SK-N-SH treated with all-trans-retinoic acid at 6 μM for 48 hours (cell line): ENCODE measurements around the gene SMIM30.

ENCODE experiments used
- ATAC-seq: fragments of 200-7000 bp; cut with Tn5 transposase; 3 replicates; pipeline ENCODE4 v1.9.1; 2020; ENCODE audit warnings: mild to moderate bottlenecking, moderate library complexity
- BACH2 ChIP-seq: fragments of 250-450 bp; sonication (Bioruptor Pico); IDR thresholded peaks from 2 replicates; pipeline ENCODE4 v1.9.0; 2021; ENCODE audit warnings: mild to moderate bottlenecking, borderline replicate concordance
- CSDC2 ChIP-seq: fragments of 250-450 bp; sonication (Bioruptor Pico); IDR thresholded peaks from 2 replicates; pipeline ENCODE4 v1.5.0; 2020; ENCODE audit warnings: mild to moderate bottlenecking, moderate library complexity
- ESRRG ChIP-seq: fragments of 250-450 bp; sonication (Bioruptor Pico); IDR thresholded peaks from 2 replicates; pipeline ENCODE4 v1.6.1; 2021; ENCODE audit warnings: mild to moderate bottlenecking
- GLIS3 ChIP-seq: fragments of 250-450 bp; sonication (Bioruptor Pico); IDR thresholded peaks from 2 replicates; pipeline ENCODE4 v1.5.0; 2020; ENCODE audit warnings: mild to moderate bottlenecking, moderate library complexity
- OSR1 ChIP-seq: fragments of 250-450 bp; sonication (Bioruptor Pico); IDR thresholded peaks from 2 replicates; pipeline ENCODE4 v1.8.0; 2022; ENCODE audit warnings: moderate library complexity, mild to moderate bottlenecking, inconsistent platforms
- PPARA ChIP-seq: fragments of 250-450 bp; sonication (Bioruptor Pico); IDR thresholded peaks from 2 replicates; pipeline ENCODE4 v1.5.0; 2020; ENCODE audit warnings: mild to moderate bottlenecking, borderline replicate concordance
- RARB ChIP-seq: fragments of 250-450 bp; sonication (Bioruptor Pico); IDR thresholded peaks from 2 replicates; pipeline ENCODE4 v1.8.0; 2021; ENCODE audit warnings: mild to moderate bottlenecking, moderate library complexity
- SNAI2 ChIP-seq: fragments of 250-450 bp; sonication (Bioruptor Pico); IDR thresholded peaks from 2 replicates; pipeline ENCODE4 v1.5.0; 2020; ENCODE audit warnings: mild to moderate bottlenecking, moderate library complexity
- TCF4 ChIP-seq: fragments of 250-450 bp; sonication (Bioruptor Pico); IDR thresholded peaks from 2 replicates; pipeline ENCODE4 v1.8.0; 2021; ENCODE audit warnings: mild to moderate bottlenecking, moderate library complexity, borderline replicate concordance
- TOX ChIP-seq: fragments of 250-450 bp; sonication (Bioruptor Pico); IDR thresholded peaks from 2 replicates; pipeline ENCODE4 v1.8.0; 2021; ENCODE audit warnings: mild to moderate bottlenecking, moderate library complexity, borderline replicate concordance
- ZFP3 ChIP-seq: fragments of 250-450 bp; sonication (Bioruptor Pico); IDR thresholded peaks from 2 replicates; pipeline ENCODE4 v1.5.0; 2020; ENCODE audit warnings: mild to moderate bottlenecking, moderate library complexity
- ZFP30 ChIP-seq: fragments of 450-650 bp; formaldehyde crosslinking; IDR thresholded peaks from 2 replicates; pipeline ENCODE4 v1.5.0; 2022; ENCODE audit warnings: mild to moderate bottlenecking, moderate library complexity
- ZNF70 ChIP-seq: fragments of 450-650 bp; formaldehyde crosslinking; IDR thresholded peaks from 2 replicates; pipeline ENCODE4 v1.5.0; 2020; ENCODE audit warnings: mild to moderate bottlenecking, moderate library complexity
- ZNF8 ChIP-seq: fragments of 450-650 bp; formaldehyde crosslinking; IDR thresholded peaks from 2 replicates; pipeline ENCODE4 v1.5.0; 2020; ENCODE audit warnings: mild to moderate bottlenecking, moderate library complexity
- TF ChIP-seq, protein P1 (sequence below): fragments of 250-450 bp; sonication (Bioruptor Pico); IDR thresholded peaks from 2 replicates; pipeline ENCODE4 v1.5.0; 2020; ENCODE audit warnings: mild to moderate bottlenecking, moderate library complexity
- TF ChIP-seq, protein P2 (sequence below): fragments of 250-450 bp; sonication (Bioruptor Pico); IDR thresholded peaks from 2 replicates; pipeline ENCODE4 v1.5.1; 2021; ENCODE audit warnings: mild to moderate bottlenecking, moderate library complexity
- TF ChIP-seq, protein P3 (sequence below): fragments of 250-450 bp; sonication (Bioruptor Pico); IDR thresholded peaks from 2 replicates; pipeline ENCODE4 v1.5.1; 2020; ENCODE audit warnings: low read depth, mild to moderate bottlenecking, moderate library complexity
- TF ChIP-seq, protein P4 (sequence below): fragments of 250-450 bp; sonication (Bioruptor Pico); IDR thresholded peaks from 2 replicates; pipeline ENCODE4 v1.8.0; 2021; ENCODE audit warnings: low read depth, mild to moderate bottlenecking, moderate library complexity, borderline replicate concordance
- TF ChIP-seq, protein P5 (sequence below): fragments of 250-450 bp; sonication (Bioruptor Pico); IDR thresholded peaks from 2 replicates; pipeline ENCODE4 v1.8.0; 2020; ENCODE audit warnings: mild to moderate bottlenecking, moderate library complexity, borderline replicate concordance

Gene SMIM30

GRCh38 chr7:113086431-113086888 is 31.9 kb downstream of the SMIM30 start, which contains the start of gene GPR85 (continued):
- TF ChIP-seq, protein P1, sequence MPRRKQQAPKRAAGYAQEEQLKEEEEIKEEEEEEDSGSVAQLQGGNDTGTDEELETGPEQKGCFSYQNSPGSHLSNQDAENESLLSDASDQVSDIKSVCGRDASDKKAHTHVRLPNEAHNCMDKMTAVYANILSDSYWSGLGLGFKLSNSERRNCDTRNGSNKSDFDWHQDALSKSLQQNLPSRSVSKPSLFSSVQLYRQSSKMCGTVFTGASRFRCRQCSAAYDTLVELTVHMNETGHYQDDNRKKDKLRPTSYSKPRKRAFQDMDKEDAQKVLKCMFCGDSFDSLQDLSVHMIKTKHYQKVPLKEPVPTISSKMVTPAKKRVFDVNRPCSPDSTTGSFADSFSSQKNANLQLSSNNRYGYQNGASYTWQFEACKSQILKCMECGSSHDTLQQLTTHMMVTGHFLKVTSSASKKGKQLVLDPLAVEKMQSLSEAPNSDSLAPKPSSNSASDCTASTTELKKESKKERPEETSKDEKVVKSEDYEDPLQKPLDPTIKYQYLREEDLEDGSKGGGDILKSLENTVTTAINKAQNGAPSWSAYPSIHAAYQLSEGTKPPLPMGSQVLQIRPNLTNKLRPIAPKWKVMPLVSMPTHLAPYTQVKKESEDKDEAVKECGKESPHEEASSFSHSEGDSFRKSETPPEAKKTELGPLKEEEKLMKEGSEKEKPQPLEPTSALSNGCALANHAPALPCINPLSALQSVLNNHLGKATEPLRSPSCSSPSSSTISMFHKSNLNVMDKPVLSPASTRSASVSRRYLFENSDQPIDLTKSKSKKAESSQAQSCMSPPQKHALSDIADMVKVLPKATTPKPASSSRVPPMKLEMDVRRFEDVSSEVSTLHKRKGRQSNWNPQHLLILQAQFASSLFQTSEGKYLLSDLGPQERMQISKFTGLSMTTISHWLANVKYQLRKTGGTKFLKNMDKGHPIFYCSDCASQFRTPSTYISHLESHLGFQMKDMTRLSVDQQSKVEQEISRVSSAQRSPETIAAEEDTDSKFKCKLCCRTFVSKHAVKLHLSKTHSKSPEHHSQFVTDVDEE (CRISPR knock-in tag): 0 out of 2 replicates have a peak, but pooled peaks have one; percentile 48

DNA sequence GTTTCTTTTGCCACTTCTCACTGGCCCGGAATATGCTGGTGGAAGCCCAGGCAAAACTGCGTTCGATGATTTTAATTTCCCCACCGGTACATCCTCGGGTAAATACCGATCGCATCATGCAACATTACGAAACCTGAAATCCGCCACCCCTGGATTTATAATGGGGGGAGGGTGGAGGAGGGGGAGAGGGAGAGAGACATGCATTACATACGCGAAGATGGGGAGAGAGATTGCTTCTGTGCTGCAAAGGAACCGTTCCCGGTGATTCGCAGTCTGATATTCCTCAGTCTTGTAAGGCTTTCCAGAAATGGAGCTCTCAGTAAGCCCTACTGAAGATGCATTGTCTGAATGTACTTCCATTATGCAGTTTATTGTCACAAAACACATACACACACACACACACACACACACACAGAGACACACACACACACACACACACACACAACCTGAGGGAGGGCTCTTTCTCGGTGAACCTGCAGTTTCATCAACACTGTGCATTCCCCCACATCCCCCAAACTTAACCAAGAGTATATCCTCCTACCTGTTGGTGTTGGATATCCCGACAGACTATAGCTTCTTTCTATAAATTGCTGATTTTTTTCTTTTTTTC is 32.5 kb downstream of the SMIM30 start:
- ATAC-seq: peak; percentile 34
- TF ChIP-seq PPARA (CRISPR knock-in tag): no peak
- no peak for TF ChIP-seq CSDC2 (CRISPR knock-in tag)
- no peak for TF ChIP-seq ZNF8 (CRISPR knock-in tag)
- TF ChIP-seq, protein P2, sequence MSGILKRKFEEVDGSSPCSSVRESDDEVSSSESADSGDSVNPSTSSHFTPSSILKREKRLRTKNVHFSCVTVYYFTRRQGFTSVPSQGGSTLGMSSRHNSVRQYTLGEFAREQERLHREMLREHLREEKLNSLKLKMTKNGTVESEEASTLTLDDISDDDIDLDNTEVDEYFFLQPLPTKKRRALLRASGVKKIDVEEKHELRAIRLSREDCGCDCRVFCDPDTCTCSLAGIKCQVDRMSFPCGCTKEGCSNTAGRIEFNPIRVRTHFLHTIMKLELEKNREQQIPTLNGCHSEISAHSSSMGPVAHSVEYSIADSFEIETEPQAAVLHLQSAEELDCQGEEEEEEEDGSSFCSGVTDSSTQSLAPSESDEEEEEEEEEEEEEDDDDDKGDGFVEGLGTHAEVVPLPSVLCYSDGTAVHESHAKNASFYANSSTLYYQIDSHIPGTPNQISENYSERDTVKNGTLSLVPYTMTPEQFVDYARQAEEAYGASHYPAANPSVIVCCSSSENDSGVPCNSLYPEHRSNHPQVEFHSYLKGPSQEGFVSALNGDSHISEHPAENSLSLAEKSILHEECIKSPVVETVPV (CRISPR knock-in tag): no peak
- no peak for TF ChIP-seq TCF4 (CRISPR knock-in tag)
- no peak for TF ChIP-seq OSR1 (CRISPR knock-in tag)
- no peak for TF ChIP-seq ZFP3
- TF ChIP-seq, protein P1 (CRISPR knock-in tag): no peak
- TF ChIP-seq ZNF70 (CRISPR knock-in tag): no peak
- TF ChIP-seq ZFP30 (CRISPR knock-in tag): no peak
- TF ChIP-seq BACH2 (CRISPR knock-in tag): no peak
- no peak for TF ChIP-seq RARB
- TF ChIP-seq, protein P3, sequence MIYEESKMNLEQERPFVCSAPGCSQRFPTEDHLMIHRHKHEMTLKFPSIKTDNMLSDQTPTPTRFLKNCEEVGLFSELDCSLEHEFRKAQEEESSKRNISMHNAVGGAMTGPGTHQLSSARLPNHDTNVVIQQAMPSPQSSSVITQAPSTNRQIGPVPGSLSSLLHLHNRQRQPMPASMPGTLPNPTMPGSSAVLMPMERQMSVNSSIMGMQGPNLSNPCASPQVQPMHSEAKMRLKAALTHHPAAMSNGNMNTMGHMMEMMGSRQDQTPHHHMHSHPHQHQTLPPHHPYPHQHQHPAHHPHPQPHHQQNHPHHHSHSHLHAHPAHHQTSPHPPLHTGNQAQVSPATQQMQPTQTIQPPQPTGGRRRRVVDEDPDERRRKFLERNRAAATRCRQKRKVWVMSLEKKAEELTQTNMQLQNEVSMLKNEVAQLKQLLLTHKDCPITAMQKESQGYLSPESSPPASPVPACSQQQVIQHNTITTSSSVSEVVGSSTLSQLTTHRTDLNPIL (CRISPR knock-in tag): no peak
- TF ChIP-seq TOX (CRISPR knock-in tag): no peak
- no peak for TF ChIP-seq GLIS3 (CRISPR knock-in tag)
- TF ChIP-seq, protein P4, sequence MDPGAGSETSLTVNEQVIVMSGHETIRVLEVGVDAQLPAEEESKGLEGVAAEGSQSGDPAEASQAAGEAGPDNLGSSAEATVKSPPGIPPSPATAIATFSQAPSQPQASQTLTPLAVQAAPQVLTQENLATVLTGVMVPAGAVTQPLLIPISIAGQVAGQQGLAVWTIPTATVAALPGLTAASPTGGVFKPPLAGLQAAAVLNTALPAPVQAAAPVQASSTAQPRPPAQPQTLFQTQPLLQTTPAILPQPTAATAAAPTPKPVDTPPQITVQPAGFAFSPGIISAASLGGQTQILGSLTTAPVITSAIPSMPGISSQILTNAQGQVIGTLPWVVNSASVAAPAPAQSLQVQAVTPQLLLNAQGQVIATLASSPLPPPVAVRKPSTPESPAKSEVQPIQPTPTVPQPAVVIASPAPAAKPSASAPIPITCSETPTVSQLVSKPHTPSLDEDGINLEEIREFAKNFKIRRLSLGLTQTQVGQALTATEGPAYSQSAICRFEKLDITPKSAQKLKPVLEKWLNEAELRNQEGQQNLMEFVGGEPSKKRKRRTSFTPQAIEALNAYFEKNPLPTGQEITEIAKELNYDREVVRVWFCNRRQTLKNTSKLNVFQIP: no peak
- TF ChIP-seq, protein P5, sequence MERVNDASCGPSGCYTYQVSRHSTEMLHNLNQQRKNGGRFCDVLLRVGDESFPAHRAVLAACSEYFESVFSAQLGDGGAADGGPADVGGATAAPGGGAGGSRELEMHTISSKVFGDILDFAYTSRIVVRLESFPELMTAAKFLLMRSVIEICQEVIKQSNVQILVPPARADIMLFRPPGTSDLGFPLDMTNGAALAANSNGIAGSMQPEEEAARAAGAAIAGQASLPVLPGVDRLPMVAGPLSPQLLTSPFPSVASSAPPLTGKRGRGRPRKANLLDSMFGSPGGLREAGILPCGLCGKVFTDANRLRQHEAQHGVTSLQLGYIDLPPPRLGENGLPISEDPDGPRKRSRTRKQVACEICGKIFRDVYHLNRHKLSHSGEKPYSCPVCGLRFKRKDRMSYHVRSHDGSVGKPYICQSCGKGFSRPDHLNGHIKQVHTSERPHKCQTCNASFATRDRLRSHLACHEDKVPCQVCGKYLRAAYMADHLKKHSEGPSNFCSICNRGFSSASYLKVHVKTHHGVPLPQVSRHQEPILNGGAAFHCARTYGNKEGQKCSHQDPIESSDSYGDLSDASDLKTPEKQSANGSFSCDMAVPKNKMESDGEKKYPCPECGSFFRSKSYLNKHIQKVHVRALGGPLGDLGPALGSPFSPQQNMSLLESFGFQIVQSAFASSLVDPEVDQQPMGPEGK: no peak
- TF ChIP-seq SNAI2: no peak
- TF ChIP-seq ESRRG (CRISPR knock-in tag): no peak
